GM12872 (cell line): ENCODE data around the gene A2M.

Experiments used
- CTCF ChIP-seq: IDR thresholded peaks from 3 replicates; pipeline ENCODE4 v1.5.1; 2011; ENCODE audit warnings: low read depth, mild to moderate bottlenecking, low read length, moderate library complexity; ENCODE audit not compliant: insufficient read depth

The A2M gene

GRCh38 chr12:9103050-9103849, 12.5 kb downstream of the A2M start:
- no peak for TF ChIP-seq CTCF

GRCh38 chr12:9101018-9101687, 14.6 kb downstream of the A2M start:
- no peak for TF ChIP-seq CTCF

GRCh38 chr12:9099552-9100190, 16.0 kb downstream of the A2M start:
- no peak for TF ChIP-seq CTCF

- TF ChIP-seq CTCF: no peak
Measured at GRCh38 chr12:9098463-9099026, 17.2 kb downstream of the A2M start.

- no peak for TF ChIP-seq CTCF
Measured at GRCh38 chr12:9098115-9098452, 17.6 kb downstream of the A2M start.

- TF ChIP-seq CTCF: no peak
Measured at GRCh38 chr12:9096563-9097176, 19.0 kb downstream of the A2M start.

- no peak for TF ChIP-seq CTCF
Measured at GRCh38 chr12:9095322-9095721, 20.4 kb downstream of the A2M start.
